GM13976 (cell line): ENCODE measurements around the gene ARL14.

Source experiments
- DNase-seq: peaks from one replicate; pipeline ENCODE4 v3.0.0; 2012; ENCODE audit warnings: low spot score
- in situ Hi-C: fragments of 300-500 bp; cut with MboI; formaldehyde crosslinking; loops from one replicate; pipeline ENCODE4 v1.12.0; 2022; ENCODE audit warnings: low sequenced_read_pairs, mixed read lengths, inconsistent platforms; ENCODE audit not compliant: unreplicated experiment
- TF ChIP-seq, protein P1 (sequence below): IDR thresholded peaks from 2 replicates; pipeline ENCODE4 v1.5.1; 2012; ENCODE audit warnings: borderline replicate concordance, mild to moderate bottlenecking; ENCODE audit not compliant: insufficient read depth; ENCODE audit errors: extremely low read depth, missing control alignments, control extremely low read depth

Gene ARL14

DNA sequence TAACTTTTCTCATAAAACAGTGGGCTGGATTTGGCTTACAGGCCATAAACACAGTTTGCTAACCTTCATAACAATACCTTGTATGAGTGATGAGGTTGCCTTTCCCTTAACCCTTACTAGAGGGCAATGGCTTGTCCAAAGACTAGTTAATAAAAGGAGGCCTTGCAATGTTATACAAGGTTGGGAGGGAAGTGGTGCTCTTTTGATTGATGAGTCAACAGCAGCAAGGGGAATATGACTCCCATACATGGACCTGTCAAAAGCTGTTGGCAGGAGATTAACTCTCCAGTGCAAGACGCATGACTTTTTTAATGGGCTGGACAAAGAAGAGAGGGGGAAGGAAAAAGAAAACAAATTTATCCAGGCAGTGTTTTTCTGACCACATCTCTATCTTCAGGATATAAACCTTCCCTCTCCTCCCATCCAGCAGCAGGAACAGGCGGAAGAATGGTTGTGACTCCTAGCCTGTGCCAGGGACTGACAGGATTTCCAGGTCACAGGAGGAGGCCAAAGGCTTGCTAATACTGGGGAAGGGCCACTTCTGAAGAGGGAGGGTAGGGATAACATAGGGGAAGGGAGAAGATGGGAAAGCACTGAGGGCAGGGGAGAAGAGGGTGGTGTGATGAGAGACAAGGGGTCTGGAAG is 35.2 kb upstream of the ARL14 start:
- no peak for DNase-seq
- TF ChIP-seq, protein P1, sequence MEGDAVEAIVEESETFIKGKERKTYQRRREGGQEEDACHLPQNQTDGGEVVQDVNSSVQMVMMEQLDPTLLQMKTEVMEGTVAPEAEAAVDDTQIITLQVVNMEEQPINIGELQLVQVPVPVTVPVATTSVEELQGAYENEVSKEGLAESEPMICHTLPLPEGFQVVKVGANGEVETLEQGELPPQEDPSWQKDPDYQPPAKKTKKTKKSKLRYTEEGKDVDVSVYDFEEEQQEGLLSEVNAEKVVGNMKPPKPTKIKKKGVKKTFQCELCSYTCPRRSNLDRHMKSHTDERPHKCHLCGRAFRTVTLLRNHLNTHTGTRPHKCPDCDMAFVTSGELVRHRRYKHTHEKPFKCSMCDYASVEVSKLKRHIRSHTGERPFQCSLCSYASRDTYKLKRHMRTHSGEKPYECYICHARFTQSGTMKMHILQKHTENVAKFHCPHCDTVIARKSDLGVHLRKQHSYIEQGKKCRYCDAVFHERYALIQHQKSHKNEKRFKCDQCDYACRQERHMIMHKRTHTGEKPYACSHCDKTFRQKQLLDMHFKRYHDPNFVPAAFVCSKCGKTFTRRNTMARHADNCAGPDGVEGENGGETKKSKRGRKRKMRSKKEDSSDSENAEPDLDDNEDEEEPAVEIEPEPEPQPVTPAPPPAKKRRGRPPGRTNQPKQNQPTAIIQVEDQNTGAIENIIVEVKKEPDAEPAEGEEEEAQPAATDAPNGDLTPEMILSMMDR, result no peak
- in situ Hi-C loops, result no loop called here

DNA sequence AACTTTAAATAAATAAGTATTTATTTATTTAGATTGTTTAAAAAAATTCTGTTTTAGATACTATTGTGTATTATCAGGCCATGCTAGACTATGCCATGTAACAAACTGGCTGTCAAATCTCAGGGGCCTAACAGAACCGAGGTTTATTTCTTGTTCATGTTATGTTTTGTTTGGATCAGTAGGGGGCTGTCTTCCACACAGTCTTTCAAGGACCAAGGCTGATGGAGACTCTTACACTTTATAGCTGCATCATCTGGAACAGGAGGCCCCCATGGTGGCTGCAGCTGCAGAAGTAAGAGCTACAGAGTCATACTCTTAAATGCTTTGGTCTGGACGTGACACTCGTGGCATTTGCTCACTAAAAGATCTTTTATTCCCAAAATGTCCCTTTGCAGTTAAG is 33.0 kb upstream of the ARL14 start:
- DNase-seq, result no peak
- in situ Hi-C loops, result no loop called here
- TF ChIP-seq, protein P1, result no peak

DNA sequence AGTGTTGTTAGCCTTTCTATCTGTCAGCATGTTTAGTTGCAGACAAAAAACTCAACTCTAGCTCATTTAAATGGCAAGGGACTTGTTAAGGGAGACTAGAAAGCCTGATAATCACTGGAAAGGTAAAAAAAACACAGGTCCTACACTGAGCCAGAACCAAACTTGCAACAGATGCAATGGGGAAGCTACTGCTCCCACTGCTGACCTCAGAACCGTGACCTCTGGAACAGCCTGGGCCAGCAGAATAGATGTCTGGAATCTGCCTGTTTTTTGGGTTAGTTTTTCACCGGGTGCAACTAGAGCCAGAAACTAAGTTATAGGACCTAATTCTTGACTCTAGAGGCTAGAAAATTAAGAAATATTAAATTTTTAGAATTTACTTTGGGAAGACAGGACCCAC is 32.5 kb upstream of the ARL14 start:
- no peak for DNase-seq
- in situ Hi-C loops, result no loop called here
- TF ChIP-seq, protein P1, result no peak

DNA sequence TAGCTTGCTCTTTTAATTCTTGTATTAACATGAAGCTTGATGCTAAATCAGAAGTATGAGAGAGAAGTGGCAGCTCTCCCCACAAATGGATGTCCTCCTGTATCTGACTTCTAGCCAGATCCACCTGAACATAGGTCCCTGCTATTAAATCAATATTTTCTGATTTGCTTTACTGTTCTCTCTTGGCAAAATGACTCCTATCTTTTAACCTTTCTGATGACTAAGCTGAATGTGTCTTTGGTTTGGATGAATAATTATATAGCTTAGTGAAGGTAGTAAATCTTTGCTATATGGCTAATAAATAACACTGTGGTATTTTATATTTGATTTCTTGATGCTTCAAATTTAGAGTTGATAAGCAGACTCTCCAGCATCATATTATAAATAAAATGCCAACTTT is 28.3 kb upstream of the ARL14 start:
- in situ Hi-C loops, result no loop called here
- no peak for DNase-seq
- TF ChIP-seq, protein P1, result no peak

DNA sequence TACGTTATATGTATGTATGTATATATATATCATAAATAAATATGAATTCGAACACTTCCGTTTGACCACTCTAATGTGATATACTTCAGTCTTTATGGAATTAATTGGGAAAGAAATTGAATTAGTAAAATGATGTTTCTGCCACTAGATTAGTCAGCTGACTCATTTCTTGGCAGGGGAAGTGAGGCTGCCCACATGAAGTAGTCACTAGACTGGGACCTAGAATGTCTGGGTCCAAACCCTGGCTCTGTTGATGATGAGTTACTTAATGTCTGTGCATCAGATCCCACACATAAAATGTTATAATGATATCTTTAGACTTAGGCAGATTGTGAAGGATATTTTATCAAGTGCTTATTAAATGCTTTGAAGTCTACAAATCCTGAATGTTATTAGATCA is 27.4 kb upstream of the ARL14 start:
- in situ Hi-C loops, result no loop called here
- TF ChIP-seq, protein P1, result no peak
- no peak for DNase-seq

DNA sequence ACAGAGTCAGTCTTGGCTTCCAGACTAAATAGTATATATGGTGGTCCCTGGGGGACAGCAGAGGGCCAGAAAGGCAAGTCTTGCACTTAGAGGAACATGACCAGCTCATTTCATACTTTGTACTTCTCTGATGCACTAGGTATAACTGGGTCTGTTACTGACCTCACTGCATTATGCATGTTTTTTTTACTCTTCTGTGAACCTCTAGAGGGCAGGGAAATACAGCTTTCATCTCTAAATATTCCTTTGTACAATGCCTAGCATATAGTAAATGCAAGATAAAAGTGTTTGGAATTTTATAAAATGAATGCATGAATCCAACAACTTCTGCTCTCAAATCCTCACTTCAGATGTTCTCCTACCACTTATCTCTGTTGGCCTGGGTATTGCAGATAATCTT is 23.4 kb upstream of the ARL14 start:
- no peak for DNase-seq
- TF ChIP-seq, protein P1, result no peak
- in situ Hi-C loops, result no loop called here
